ENCODE measurements around the gene UBE3B.

GRCh38 chr12:109544955-109545531 lies 67.6 kb downstream of the UBE3B start:
- no peak for TF ChIP-seq CTCF (IDR thresholded peaks at IDR 0.05)
- TF ChIP-seq POLR2A (IDR thresholded peaks at IDR 0.05), result no peak
- no peak for TF ChIP-seq POLR2AphosphoS5 (IDR thresholded peaks at IDR 0.05)
